ENCODE results near the gene SULT1A3.
A peak's percentile ranks its signal among the peaks of the same experiment; 100 is the strongest.

SULT1A3 gene

GRCh38 chr16:30186444-30186781 lies 12.6 kb upstream of the SULT1A3 start:
- no peak for TF ChIP-seq ZBTB7A (IDR thresholded peaks at IDR 0.05; ENCODE audit: low read depth)
- TF ChIP-seq TEAD4 (IDR thresholded peaks at IDR 0.05), result no peak
- TF ChIP-seq FOXM1 (IDR thresholded peaks at IDR 0.05; ENCODE audit: borderline replicate concordance, low read depth), result no peak
- TF ChIP-seq TCF12 (IDR thresholded peaks at IDR 0.05; ENCODE audit: low read depth), result no peak
- TF ChIP-seq CEBPB (IDR thresholded peaks at IDR 0.05), result no peak
- no peak for TF ChIP-seq EP300 (IDR thresholded peaks at IDR 0.05; ENCODE audit: borderline replicate concordance)
- no peak for TF ChIP-seq REST (IDR thresholded peaks at IDR 0.05; ENCODE audit: low read depth)
- TF ChIP-seq MAX (IDR thresholded peaks at IDR 0.05), result no peak
- no peak for TF ChIP-seq RAD21 (IDR thresholded peaks at IDR 0.05; ENCODE audit: low read depth)
- TF ChIP-seq CREB1 (IDR thresholded peaks at IDR 0.05; ENCODE audit: low read depth), result no peak
- TF ChIP-seq EGR1 (IDR thresholded peaks at IDR 0.05), result no peak
- TF ChIP-seq TAF1 (IDR thresholded peaks at IDR 0.05; ENCODE audit: low read depth), result no peak
- TF ChIP-seq YY1 (IDR thresholded peaks at IDR 0.05; ENCODE audit: low read depth), result no peak

GRCh38 chr16:30186782-30187555 lies 12.1 kb upstream of the SULT1A3 start:
- TF ChIP-seq RAD21 (IDR thresholded peaks at IDR 0.05; ENCODE audit: low read depth) (peak; percentile 7; the same call in 1 of the 2 replicates), EP300 (IDR thresholded peaks at IDR 0.05; ENCODE audit: borderline replicate concordance) (no peak), NFIC (IDR thresholded peaks at IDR 0.05) (no peak), ZBTB7A (IDR thresholded peaks at IDR 0.05; ENCODE audit: low read depth) (no peak), TEAD4 (IDR thresholded peaks at IDR 0.05) (no peak), USF1 (IDR thresholded peaks at IDR 0.05) (no peak), MAX (IDR thresholded peaks at IDR 0.05) (no peak)

GRCh38 chr16:30187556-30187865 lies 11.5 kb upstream of the SULT1A3 start:
- TF ChIP-seq FOXM1 (IDR thresholded peaks at IDR 0.05; ENCODE audit: borderline replicate concordance, low read depth) (no peak), CEBPB (IDR thresholded peaks at IDR 0.05) (no peak), CREB1 (IDR thresholded peaks at IDR 0.05; ENCODE audit: low read depth) (no peak), USF1 (IDR thresholded peaks at IDR 0.05) (no peak), REST (IDR thresholded peaks at IDR 0.05; ENCODE audit: low read depth) (no peak), EGR1 (IDR thresholded peaks at IDR 0.05) (no peak), YY1 (IDR thresholded peaks at IDR 0.05; ENCODE audit: low read depth) (no peak), TCF12 (IDR thresholded peaks at IDR 0.05; ENCODE audit: low read depth) (no peak), RAD21 (IDR thresholded peaks at IDR 0.05; ENCODE audit: low read depth) (no peak), ZBTB7A (IDR thresholded peaks at IDR 0.05; ENCODE audit: low read depth) (no peak), TAF1 (IDR thresholded peaks at IDR 0.05; ENCODE audit: low read depth) (no peak), TEAD4 (IDR thresholded peaks at IDR 0.05) (no peak), EP300 (IDR thresholded peaks at IDR 0.05; ENCODE audit: borderline replicate concordance) (no peak), MAX (IDR thresholded peaks at IDR 0.05) (no peak), NFIC (IDR thresholded peaks at IDR 0.05) (no peak)

- TF ChIP-seq MAX (IDR thresholded peaks at IDR 0.05) (no peak), EGR1 (IDR thresholded peaks at IDR 0.05) (no peak), TAF1 (IDR thresholded peaks at IDR 0.05; ENCODE audit: low read depth) (no peak), CEBPB (IDR thresholded peaks at IDR 0.05) (no peak), CREB1 (IDR thresholded peaks at IDR 0.05; ENCODE audit: low read depth) (no peak), REST (IDR thresholded peaks at IDR 0.05; ENCODE audit: low read depth) (no peak), TCF12 (IDR thresholded peaks at IDR 0.05; ENCODE audit: low read depth) (no peak), NFIC (IDR thresholded peaks at IDR 0.05) (no peak), EP300 (IDR thresholded peaks at IDR 0.05; ENCODE audit: borderline replicate concordance) (no peak), TEAD4 (IDR thresholded peaks at IDR 0.05) (no peak), USF1 (IDR thresholded peaks at IDR 0.05) (no peak), YY1 (IDR thresholded peaks at IDR 0.05; ENCODE audit: low read depth) (no peak), RAD21 (IDR thresholded peaks at IDR 0.05; ENCODE audit: low read depth) (no peak), ZBTB7A (IDR thresholded peaks at IDR 0.05; ENCODE audit: low read depth) (no peak), FOXM1 (IDR thresholded peaks at IDR 0.05; ENCODE audit: borderline replicate concordance, low read depth) (no peak)
Observed at GRCh38 chr16:30187971-30188561, 11.0 kb upstream of the SULT1A3 start.
